HG02798 (cell line): Measurements from ENCODE around the gene NPY2R.

ENCODE experiments used
- ATAC-seq: cut with Tn5 transposase; IDR thresholded peaks from one replicate; pipeline ENCODE4 v1.9.1; 2021; ENCODE audit warnings: mild to moderate bottlenecking; ENCODE audit not compliant: unreplicated experiment, poor library complexity

Gene NPY2R

DNA sequence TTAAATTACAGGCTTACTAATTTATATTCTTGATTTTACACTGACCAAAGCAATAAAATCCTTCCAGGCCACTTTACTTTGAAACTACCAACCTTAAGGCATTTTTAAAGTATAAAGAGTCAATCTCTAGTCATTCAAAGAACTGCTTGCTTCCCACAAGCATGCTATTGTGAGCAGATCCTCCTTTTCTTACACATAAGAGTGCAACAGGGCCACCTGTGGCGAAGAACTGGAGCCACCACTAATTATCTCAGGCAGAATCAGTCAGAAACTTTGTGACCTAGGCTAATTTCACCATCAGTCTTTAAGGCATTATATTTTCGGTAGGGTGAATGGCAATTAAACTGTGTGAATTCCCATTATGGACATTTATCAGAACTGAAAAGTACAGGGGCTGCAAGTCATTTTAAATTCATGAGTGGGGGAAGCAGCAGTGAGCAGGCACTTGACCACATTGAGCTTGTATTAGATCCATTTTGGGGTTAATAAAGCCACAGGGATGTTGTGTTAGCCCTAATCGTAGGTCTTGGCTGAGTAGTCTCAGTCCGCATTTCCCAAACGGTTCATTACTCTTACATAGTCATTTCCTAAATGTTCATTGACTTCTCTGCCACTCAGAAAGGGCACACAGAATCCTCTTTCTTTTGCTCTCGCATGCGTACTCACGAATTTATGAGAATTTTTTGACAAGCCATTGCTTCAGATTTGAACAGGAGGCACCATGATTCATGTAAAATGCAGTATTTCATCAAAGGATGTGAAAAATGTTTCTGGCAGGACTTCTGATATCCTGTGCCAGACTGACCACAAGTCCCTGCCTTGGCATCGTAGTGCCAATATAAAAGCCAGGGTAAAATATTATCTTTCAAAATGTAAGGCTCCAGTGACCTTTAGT is 39.8 kb downstream of the NPY2R start:
- ATAC-seq = no peak

DNA sequence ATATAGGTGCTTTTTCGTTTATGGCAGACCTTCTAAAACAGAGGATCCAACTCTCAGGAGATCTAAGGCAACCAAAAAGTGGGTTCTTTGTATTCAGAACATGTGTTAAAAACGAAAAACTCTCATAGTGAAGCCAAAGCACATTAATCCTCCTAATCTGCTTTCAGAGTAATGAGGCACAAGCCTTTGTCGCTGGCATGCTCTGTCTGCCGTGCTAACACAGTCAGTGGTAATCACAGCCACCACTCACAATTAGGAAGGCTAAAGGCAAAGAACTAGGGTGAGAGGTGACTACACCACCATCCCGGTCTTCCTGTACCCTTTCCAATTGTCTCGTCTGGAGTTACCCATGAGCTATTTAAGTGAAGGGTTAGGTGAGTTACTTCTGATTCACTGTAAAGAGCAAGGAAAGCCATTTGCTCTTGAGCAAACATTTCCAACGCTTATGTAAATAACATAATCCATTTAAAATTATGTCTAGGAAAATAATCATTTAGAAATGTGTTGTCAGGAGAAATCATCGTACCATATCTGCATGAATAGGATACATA is 40.7 kb downstream of the NPY2R start:
- ATAC-seq = no peak

DNA sequence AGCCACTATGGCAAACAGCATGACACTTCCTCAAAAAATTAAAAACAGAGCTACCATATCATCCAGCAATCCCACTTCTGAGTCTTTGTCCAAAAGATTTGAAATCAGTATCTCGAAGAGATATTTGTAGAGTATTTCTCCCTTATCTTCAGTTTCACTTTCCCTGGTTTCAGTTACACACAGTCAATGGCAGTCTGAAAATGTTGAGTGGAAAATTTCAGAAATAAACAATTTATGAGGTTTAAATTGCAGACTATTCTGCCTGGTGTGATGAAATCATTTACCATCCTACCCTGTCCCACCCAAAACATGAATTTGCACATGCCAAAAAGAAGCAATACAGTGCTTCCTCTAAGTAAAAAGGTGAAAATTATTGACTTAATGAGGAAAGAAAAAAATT is 43.9 kb downstream of the NPY2R start:
- ATAC-seq = no peak

DNA sequence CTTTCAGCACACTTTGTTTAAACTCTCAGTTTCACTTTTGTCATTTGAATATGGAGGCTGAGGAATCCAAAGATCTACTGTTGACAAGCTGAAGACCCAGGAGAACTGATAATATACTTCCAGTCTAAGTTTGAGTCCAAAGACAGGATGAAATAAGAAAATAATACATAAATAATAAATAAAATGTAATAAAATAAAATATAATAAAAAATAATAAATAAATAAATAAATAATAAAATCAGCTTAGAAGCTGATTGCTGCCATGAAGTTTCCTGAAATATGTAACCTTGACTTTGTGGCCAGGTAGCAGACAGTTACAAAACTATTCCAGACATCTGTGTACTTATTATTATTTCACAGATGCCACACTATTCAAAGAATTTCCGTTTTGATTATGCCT is 55.0 kb downstream of the NPY2R start:
- no peak for ATAC-seq

DNA sequence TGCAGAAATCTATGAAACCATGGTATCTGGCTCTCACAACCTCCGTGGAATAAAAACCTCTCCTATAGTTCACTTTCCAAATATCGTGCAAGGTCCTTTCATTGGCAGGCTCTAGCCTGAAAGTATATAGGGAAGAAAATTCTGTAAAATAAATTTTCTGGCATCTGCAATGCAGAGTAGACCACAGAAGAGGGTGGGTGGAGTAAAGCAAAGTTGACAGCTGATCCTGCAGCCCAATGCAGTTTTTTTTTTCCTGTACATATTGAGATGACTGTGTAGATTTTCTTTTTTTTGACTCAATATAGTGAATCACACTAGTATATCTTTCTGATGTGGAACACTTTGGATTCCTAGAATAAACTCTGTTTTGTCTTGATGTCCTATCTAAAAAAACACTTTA is 56.7 kb downstream of the NPY2R start:
- ATAC-seq = no peak
